Choroid plexus epithelial cell (primary cell): ENCODE results near the gene CCM2.
A peak's percentile ranks its signal among the peaks of the same experiment; 100 is the strongest.
"Not testable (repeated sequence)": the region's sequence is repeated elsewhere in the genome, so short reads cannot be mapped to it uniquely, and the experiment has no call there.

Source experiments
- DNase-seq: peaks from one replicate; pipeline ENCODE4 v3.0.0-alpha.2; 2010; ENCODE audit warnings: low read depth
- H3K4me3 ChIP-seq: 2 replicates; pipeline ENCODE4 v1.5.1; 2011; ENCODE audit warnings: low read depth, mild to moderate bottlenecking, control low read depth, low read length, moderate library complexity
- CTCF ChIP-seq: conservative IDR thresholded peaks from 2 replicates; pipeline ENCODE4 v1.5.1; 2011; ENCODE audit warnings: low read depth, mild to moderate bottlenecking, control low read depth, inconsistent platforms, low read length, moderate library complexity

CCM2 gene

GRCh38 chr7:44988701-44989100, 11.3 kb upstream of the CCM2 start:
- no peak overlapping the region for H3K4me3 ChIP-seq
- TF ChIP-seq CTCF: no peak
- no peak for DNase-seq

- H3K4me3 ChIP-seq: no peak overlapping the region
- TF ChIP-seq CTCF: no peak
- DNase-seq: no peak
Observed at GRCh38 chr7:44989132-44989531, 10.9 kb upstream of the CCM2 start.

- DNase-seq: peak; percentile 55
- no peak overlapping the region for H3K4me3 ChIP-seq
- TF ChIP-seq CTCF: no peak
Observed at GRCh38 chr7:44990109-44991023, 9.6 kb upstream of the CCM2 start.

- DNase-seq, H3K4me3 ChIP-seq: not testable (repeated sequence)
Observed at GRCh38 chr7:44992004-44992795, 7.8 kb upstream of the CCM2 start.

GRCh38 chr7:44994877-44995554, 5.0 kb upstream of the CCM2 start:
- no peak for DNase-seq
- H3K4me3 ChIP-seq: no peak overlapping the region
- TF ChIP-seq CTCF: no peak

GRCh38 chr7:44995555-44996493, 4.2 kb upstream of the CCM2 start:
- no peak for DNase-seq
- no peak overlapping the region for H3K4me3 ChIP-seq
- TF ChIP-seq CTCF: no peak
